ENCODE results near the gene MNAT1.

The MNAT1 gene

DNA sequence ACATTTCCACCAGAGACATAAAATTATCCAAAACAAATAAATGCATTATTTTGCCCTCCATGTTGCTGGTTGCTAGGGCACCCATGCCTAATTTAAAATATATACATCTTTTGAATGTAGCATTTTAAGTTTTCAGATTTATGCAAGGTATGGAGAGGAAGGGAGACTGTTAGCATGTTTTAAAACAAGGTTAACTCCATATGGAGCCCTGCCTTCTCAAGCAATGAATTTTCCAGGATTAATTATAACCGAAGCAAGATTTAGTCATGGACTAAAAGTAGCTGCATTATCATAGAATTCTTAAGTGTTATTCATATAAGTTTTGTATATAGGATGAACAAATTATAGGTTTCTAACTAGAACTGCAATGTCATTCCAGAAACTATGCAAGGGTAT lies 209.1 kb downstream of the MNAT1 start:
- Histone ChIP-seq H3K9ac (ENCODE audit: low read depth, low read length) (no peak overlapping the region), H3K27me3 (ENCODE audit: control insufficient read depth, insufficient read depth, low read length) (no peaks in the 10 kb centered on the region), H3K9me3 (ENCODE audit: control insufficient read depth, insufficient read depth, low read length) (no peaks in the 10 kb centered on the region), H3K4me1 (ENCODE audit: control insufficient read depth, insufficient read depth, low read length) (peaks cover 3% of the 10 kb centered on the region; the same call in 1 of the 2 replicates), H3K4me3 (ENCODE audit: low read depth, low read length) (no peak overlapping the region), H3K36me3 (ENCODE audit: control insufficient read depth, insufficient read depth, low read length) (no peaks in the 10 kb centered on the region), H3K27ac (ENCODE audit: low read depth, low read length) (no peak overlapping the region)

DNA sequence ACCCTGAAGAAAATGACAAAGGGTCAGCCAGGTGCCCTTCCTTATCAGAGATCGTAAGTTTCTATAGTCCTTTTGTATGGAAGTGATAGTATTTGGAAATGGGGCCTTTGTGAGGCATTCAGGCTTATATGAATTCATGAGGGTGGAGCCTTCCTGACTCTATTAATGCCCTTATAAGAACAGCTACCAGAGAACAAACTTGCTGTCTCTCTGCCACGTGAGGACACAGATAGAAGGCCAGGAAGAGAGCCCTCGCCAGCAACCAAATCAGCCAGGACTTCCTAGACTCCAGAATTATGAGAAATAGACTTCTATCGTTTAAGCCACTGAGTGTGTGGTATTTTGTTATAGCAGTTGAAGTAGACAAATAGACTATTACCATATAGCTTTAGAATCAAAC lies 209.6 kb downstream of the MNAT1 start:
- H3K27me3 ChIP-seq (ENCODE audit: control insufficient read depth, insufficient read depth, low read length), result no peaks in the 10 kb centered on the region
- no peak overlapping the region for H3K4me3 ChIP-seq (ENCODE audit: low read depth, low read length)
- no peaks in the 10 kb centered on the region for H3K36me3 ChIP-seq (ENCODE audit: control insufficient read depth, insufficient read depth, low read length)
- no peak overlapping the region for H3K9ac ChIP-seq (ENCODE audit: low read depth, low read length)
- H3K9me3 ChIP-seq (ENCODE audit: control insufficient read depth, insufficient read depth, low read length), result no peaks in the 10 kb centered on the region
- peaks cover 3% of the 10 kb centered on the region; the same call in 1 of the 2 replicates for H3K4me1 ChIP-seq (ENCODE audit: control insufficient read depth, insufficient read depth, low read length)
- no peak overlapping the region for H3K27ac ChIP-seq (ENCODE audit: low read depth, low read length)

DNA sequence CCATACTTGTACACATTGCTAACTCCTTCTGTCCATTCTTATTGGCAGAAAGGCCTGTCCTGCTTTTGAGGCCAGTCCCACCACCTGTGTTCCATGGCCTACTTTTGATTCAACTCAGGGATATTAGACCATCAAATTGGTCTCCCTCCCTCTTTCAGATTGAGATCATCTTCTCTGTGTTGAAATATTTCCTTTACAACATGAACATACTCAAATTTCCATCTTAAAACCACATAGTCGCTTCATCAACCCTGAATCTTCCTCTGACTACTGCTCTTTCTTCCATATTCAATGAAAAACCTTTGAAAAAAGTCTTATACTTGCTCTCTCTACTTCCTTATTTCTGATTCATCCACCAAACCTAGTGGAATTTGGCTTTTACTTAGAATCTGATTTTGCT lies 211.4 kb downstream of the MNAT1 start:
- no peaks in the 10 kb centered on the region for H3K36me3 ChIP-seq (ENCODE audit: control insufficient read depth, insufficient read depth, low read length)
- no peak overlapping the region for H3K4me3 ChIP-seq (ENCODE audit: low read depth, low read length)
- H3K27ac ChIP-seq (ENCODE audit: low read depth, low read length), result no peak overlapping the region

DNA sequence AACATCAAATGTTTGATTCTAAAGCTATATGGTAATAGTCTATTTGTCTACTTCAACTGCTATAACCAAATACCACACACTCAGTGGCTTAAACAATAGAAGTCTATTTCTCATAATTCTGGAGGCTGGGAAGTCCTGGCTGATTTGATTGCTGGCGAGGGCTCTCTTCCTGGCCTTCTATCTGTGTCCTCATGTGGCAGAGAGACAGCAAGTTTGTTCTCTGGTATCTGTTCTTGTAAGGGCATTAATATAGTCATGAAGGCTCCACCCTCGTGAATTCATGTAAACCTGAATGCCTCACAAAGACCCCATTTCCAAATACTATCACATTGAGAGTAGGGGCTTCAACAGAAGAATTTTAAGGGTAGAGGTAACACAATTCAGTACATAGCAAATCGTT lies 212.2 kb downstream of the MNAT1 start:
- peaks cover 3% of the 10 kb centered on the region; the same call in 1 of the 2 replicates for H3K4me1 ChIP-seq (ENCODE audit: control insufficient read depth, insufficient read depth, low read length)
- H3K27ac ChIP-seq (ENCODE audit: low read depth, low read length), result no peak overlapping the region
- no peaks in the 10 kb centered on the region for H3K9me3 ChIP-seq (ENCODE audit: control insufficient read depth, insufficient read depth, low read length)
- no peaks in the 10 kb centered on the region for H3K36me3 ChIP-seq (ENCODE audit: control insufficient read depth, insufficient read depth, low read length)
- no peaks in the 10 kb centered on the region for H3K27me3 ChIP-seq (ENCODE audit: control insufficient read depth, insufficient read depth, low read length)
- H3K4me3 ChIP-seq (ENCODE audit: low read depth, low read length), result no peak overlapping the region
- no peak overlapping the region for H3K9ac ChIP-seq (ENCODE audit: low read depth, low read length)

More for the DNA sequence above, 211.4 kb downstream of the MNAT1 start:
- H3K9me3 ChIP-seq (ENCODE audit: control insufficient read depth, insufficient read depth, low read length), result no peaks in the 10 kb centered on the region
- H3K27me3 ChIP-seq (ENCODE audit: control insufficient read depth, insufficient read depth, low read length), result no peaks in the 10 kb centered on the region
- peaks cover 3% of the 10 kb centered on the region; the same call in 1 of the 2 replicates for H3K4me1 ChIP-seq (ENCODE audit: control insufficient read depth, insufficient read depth, low read length)
- no peak overlapping the region for H3K9ac ChIP-seq (ENCODE audit: low read depth, low read length)

DNA sequence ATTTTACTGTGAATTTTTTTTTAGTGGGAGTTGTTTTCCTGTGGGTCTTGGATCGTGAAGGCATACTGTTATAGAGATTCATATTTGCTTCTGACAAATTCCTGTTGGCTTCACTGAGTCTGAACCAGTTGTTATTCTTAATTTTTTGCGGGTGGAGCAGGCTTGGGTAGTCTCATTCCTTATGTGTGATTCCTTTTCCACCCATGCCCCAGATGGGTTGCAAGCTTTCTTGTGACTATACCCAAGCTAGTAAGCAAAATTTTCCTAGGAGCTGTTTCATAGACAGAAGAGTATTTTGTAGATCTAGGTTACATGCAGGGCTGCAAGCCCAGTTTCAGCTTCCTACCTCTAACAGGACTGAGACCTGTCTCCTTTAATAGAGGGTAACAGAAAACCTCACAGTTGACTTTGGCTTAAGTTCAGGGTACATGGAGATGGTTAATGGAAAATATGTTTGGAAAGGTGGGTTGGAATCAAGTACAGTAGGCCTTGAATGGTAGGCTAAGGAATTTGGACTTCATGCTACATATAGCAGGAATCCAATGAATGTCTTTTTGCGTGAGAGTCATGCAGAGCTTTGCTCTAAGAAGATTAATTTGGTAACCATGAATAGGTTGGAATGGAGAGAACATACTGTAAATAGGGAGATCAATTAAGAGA lies 217.3 kb downstream of the MNAT1 start:
- Histone ChIP-seq H3K27ac (ENCODE audit: low read depth, low read length) (no peak overlapping the region), H3K4me3 (ENCODE audit: low read depth, low read length) (no peak overlapping the region), H3K9me3 (ENCODE audit: control insufficient read depth, insufficient read depth, low read length) (peaks cover 7% of the 10 kb centered on the region; the same call in 1 of the 2 replicates)

DNA sequence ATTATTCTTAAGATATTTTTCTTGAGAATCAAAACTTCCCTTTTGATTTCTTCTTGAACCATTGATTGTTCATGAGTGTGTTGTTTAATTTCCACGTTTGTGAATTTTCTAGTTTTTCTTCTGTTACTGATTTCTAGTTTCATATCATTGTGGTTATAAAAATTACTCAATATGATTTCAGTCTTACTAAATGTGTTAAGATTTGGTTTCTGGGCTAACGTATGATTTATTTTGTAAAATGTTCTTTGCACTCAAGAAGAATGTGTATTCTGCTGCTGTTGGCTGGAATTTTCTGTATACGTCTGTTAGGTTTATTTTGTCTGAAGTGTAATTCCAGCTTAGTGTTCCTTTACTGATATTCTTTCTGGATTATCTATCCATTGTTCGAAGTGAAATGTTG lies 221.6 kb downstream of the MNAT1 start:
- H3K27me3 ChIP-seq (ENCODE audit: control insufficient read depth, insufficient read depth, low read length), result no peaks in the 10 kb centered on the region
- H3K27ac ChIP-seq (ENCODE audit: low read depth, low read length), result no peak overlapping the region
- H3K9ac ChIP-seq (ENCODE audit: low read depth, low read length), result no peak overlapping the region
- no peaks in the 10 kb centered on the region; the same call in 1 of the 2 replicates for H3K36me3 ChIP-seq (ENCODE audit: control insufficient read depth, insufficient read depth, low read length)
- H3K9me3 ChIP-seq (ENCODE audit: control insufficient read depth, insufficient read depth, low read length), result peaks cover 21% of the 10 kb centered on the region
- H3K4me3 ChIP-seq (ENCODE audit: low read depth, low read length), result no peak overlapping the region
- peaks cover 4% of the 10 kb centered on the region; the same call in 1 of the 2 replicates for H3K4me1 ChIP-seq (ENCODE audit: control insufficient read depth, insufficient read depth, low read length)

More for the DNA sequence above, 217.3 kb downstream of the MNAT1 start:
- Histone ChIP-seq H3K4me1 (ENCODE audit: control insufficient read depth, insufficient read depth, low read length) (peaks cover 4% of the 10 kb centered on the region; the same call in 1 of the 2 replicates), H3K27me3 (ENCODE audit: control insufficient read depth, insufficient read depth, low read length) (no peaks in the 10 kb centered on the region), H3K9ac (ENCODE audit: low read depth, low read length) (no peak overlapping the region), H3K36me3 (ENCODE audit: control insufficient read depth, insufficient read depth, low read length) (no peaks in the 10 kb centered on the region; the same call in 1 of the 2 replicates)

DNA sequence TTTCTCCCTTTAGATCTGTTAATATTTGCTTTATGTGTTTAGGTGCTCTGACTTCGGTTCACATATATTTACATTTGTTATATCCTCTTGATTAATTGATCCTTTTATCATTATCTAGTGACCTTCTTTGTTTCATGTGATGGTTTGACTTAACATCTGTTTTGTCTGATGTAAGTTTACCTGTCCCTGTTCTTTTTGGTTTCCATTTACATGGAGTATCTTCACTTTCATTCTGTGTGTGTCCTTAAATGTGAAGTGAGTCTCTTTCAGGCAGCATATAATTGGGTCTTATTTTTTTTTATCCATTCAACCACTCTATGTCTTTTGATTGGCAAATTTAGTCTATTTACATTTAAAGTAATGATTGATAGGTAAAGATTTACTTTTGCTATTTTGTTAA lies 222.1 kb downstream of the MNAT1 start:
- Histone ChIP-seq H3K9ac (ENCODE audit: low read depth, low read length) (no peak overlapping the region), H3K27me3 (ENCODE audit: control insufficient read depth, insufficient read depth, low read length) (no peaks in the 10 kb centered on the region), H3K4me3 (ENCODE audit: low read depth, low read length) (no peak overlapping the region), H3K27ac (ENCODE audit: low read depth, low read length) (no peak overlapping the region), H3K36me3 (ENCODE audit: control insufficient read depth, insufficient read depth, low read length) (no peaks in the 10 kb centered on the region; the same call in 1 of the 2 replicates), H3K4me1 (ENCODE audit: control insufficient read depth, insufficient read depth, low read length) (peaks cover 4% of the 10 kb centered on the region; the same call in 1 of the 2 replicates), H3K9me3 (ENCODE audit: control insufficient read depth, insufficient read depth, low read length) (peaks cover 21% of the 10 kb centered on the region)

DNA sequence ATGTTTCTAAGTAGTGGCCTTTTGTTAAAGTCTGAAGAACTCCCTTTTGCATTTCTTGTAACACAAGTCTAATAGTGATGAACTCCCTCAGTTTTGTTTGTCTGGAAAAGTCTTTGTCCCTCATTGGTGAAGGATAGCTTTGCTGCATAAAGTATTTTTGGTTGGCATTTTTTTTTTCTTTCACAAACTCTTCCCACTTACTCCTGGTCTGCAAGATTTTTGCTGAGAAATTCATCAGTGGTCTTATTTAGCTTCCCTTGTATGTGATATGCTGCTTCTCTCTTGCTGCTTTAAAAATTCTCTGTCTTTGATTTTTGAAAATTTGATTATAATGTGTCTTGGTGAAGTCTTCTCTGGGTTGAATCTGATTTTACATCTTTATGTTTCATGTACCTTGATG lies 223.6 kb downstream of the MNAT1 start:
- Histone ChIP-seq H3K4me1 (ENCODE audit: control insufficient read depth, insufficient read depth, low read length) (peaks cover 4% of the 10 kb centered on the region; the same call in 1 of the 2 replicates), H3K36me3 (ENCODE audit: control insufficient read depth, insufficient read depth, low read length) (no peaks in the 10 kb centered on the region; the same call in 1 of the 2 replicates), H3K27ac (ENCODE audit: low read depth, low read length) (no peak overlapping the region), H3K9ac (ENCODE audit: low read depth, low read length) (no peak overlapping the region), H3K4me3 (ENCODE audit: low read depth, low read length) (no peak overlapping the region), H3K27me3 (ENCODE audit: control insufficient read depth, insufficient read depth, low read length) (no peaks in the 10 kb centered on the region), H3K9me3 (ENCODE audit: control insufficient read depth, insufficient read depth, low read length) (peaks cover 21% of the 10 kb centered on the region)

DNA sequence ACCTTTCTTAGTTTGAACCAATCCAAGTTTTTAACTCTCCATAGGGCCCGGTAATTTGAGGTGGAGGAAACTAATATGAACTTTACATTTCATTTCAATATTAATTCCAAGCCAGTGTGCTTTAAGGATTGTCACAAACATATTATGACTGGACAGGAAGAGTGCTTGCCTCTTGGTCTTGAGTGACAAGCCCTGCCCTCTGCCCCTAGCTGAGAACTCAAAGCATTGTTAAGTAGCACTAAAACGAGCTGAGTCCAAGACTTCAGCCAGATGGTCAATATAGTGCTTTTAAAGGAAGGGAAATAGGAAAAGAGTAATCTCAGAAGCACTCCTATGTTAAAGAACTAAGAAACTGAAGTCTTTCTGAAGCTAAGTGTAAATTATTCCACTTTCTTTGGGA lies 229.2 kb downstream of the MNAT1 start:
- no peaks in the 10 kb centered on the region for H3K4me1 ChIP-seq (ENCODE audit: control insufficient read depth, insufficient read depth, low read length)
- H3K9me3 ChIP-seq (ENCODE audit: control insufficient read depth, insufficient read depth, low read length), result no peaks in the 10 kb centered on the region
- no peak overlapping the region for H3K9ac ChIP-seq (ENCODE audit: low read depth, low read length)
- H3K36me3 ChIP-seq (ENCODE audit: control insufficient read depth, insufficient read depth, low read length), result no peaks in the 10 kb centered on the region
- H3K27me3 ChIP-seq (ENCODE audit: control insufficient read depth, insufficient read depth, low read length), result no peaks in the 10 kb centered on the region
- no peak overlapping the region for H3K4me3 ChIP-seq (ENCODE audit: low read depth, low read length)
- H3K27ac ChIP-seq (ENCODE audit: low read depth, low read length), result no peak overlapping the region

DNA sequence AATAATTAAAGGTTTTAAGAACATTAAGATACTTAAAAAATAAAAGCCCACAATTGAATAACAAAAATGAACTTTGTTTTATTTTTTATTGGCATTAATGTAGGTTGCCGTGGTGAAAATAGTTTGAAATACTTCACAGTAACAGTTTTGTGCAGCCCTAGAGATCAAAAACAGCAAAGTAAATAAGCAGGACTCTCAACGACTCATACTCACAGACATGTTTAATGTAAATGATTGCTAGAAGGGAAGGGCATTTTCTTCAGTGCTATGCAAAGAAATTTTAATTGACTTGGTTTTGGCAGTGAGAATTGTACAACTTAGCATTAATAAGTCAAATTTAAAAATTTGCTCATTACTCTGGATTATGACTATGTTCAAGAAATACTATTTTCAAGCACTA lies 230.3 kb downstream of the MNAT1 start:
- Histone ChIP-seq H3K36me3 (ENCODE audit: control insufficient read depth, insufficient read depth, low read length) (no peaks in the 10 kb centered on the region), H3K4me1 (ENCODE audit: control insufficient read depth, insufficient read depth, low read length) (no peaks in the 10 kb centered on the region), H3K27me3 (ENCODE audit: control insufficient read depth, insufficient read depth, low read length) (no peaks in the 10 kb centered on the region), H3K27ac (ENCODE audit: low read depth, low read length) (no peak overlapping the region), H3K9ac (ENCODE audit: low read depth, low read length) (no peak overlapping the region), H3K4me3 (ENCODE audit: low read depth, low read length) (no peak overlapping the region), H3K9me3 (ENCODE audit: control insufficient read depth, insufficient read depth, low read length) (no peaks in the 10 kb centered on the region)

DNA sequence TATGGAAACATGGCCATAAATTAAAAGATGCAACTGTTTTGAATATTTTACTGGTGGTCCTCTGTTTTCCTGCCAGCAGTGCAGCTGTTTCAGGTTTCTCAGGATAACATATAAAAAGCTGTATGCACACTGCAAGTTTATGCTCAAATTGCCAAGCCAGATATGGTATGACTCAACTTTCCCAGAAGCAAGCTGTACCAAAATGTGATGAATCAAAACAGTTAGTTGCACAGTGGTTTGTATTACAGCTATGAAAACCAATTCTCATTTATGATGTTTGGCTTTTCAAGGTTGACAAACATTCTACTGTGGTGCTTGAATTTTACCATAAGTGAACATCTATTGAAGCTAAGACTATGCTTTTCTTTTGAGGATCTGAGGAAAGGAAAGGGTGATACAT lies 230.8 kb downstream of the MNAT1 start:
- no peak overlapping the region for H3K9ac ChIP-seq (ENCODE audit: low read depth, low read length)
- no peaks in the 10 kb centered on the region for H3K4me1 ChIP-seq (ENCODE audit: control insufficient read depth, insufficient read depth, low read length)
- H3K36me3 ChIP-seq (ENCODE audit: control insufficient read depth, insufficient read depth, low read length), result no peaks in the 10 kb centered on the region
- H3K27ac ChIP-seq (ENCODE audit: low read depth, low read length), result no peak overlapping the region
- H3K9me3 ChIP-seq (ENCODE audit: control insufficient read depth, insufficient read depth, low read length), result no peaks in the 10 kb centered on the region
- no peaks in the 10 kb centered on the region for H3K27me3 ChIP-seq (ENCODE audit: control insufficient read depth, insufficient read depth, low read length)
- no peak overlapping the region for H3K4me3 ChIP-seq (ENCODE audit: low read depth, low read length)
